Colonic mucosa (tissue), 4 donors: ENCODE data around the gene PDK1. TPM values are rescaled to one million over a fixed set of nuclear protein-coding genes. Genes with fewer than 3 reads are reported as not detected.

Experiments
- DNase-seq: peaks from one replicate; pipeline ENCODE4 v3.0.0-alpha.2; 2020
- H3K27ac ChIP-seq: fragments of 200-600 bp; one replicate; pipeline ENCODE4 v1.8.0; 2021
- H3K27me3 ChIP-seq: fragments of 200-600 bp; one replicate; pipeline ENCODE4 v1.8.0; 2021
- H3K36me3 ChIP-seq: fragments of 200-600 bp; one replicate; pipeline ENCODE4 v1.8.0; 2021
- H3K4me1 ChIP-seq: fragments of 200-600 bp; one replicate; pipeline ENCODE4 v1.8.0; 2021; ENCODE audit warnings: mild to moderate bottlenecking
- H3K4me3 ChIP-seq: fragments of 200-600 bp; one replicate; pipeline ENCODE4 v1.8.0; 2021
- H3K9ac ChIP-seq, 2 donors: one replicate each; pipeline ENCODE4 v1.7.0; 2013; ENCODE audit warnings: control low read depth in 2 of 2, low read depth in 2 of 2, low read length in 2 of 2
- H3K9me3 ChIP-seq: fragments of 200-600 bp; one replicate; pipeline ENCODE4 v1.8.0; 2021
- intact Hi-C: fragments of 100-400 bp; cut with DNase I; formaldehyde crosslinking; loops from one replicate; pipeline ENCODE4 v1.14.1; 2022
- total RNA-seq, 2 donors: library from RNA; stranded (reverse); fragmentation: NEBNext Ultra II Directional in 1 of 2; extraction: Animal tissue kit (Norgen Biotek cat#: 25700) in 1 of 2; gene quantifications; one replicate each; pipeline ENCODE4 v1.2.1, GENCODE V29; 2021
- TF ChIP-seq, protein P1 (sequence below): fragments of 200-600 bp; IDR thresholded peaks from one replicate; pipeline ENCODE4 v1.8.0; 2022; ENCODE audit warnings: antibody characterized with exemption, mild to moderate bottlenecking
- donor health status: healthy.
- donor health status: DM: no; HTN: no; CAD: no.
- donor health status: DM: no; HTN: no; CAD: no.

PDK1 gene
- total RNA-seq, 2 donors from 2014 or later: 13.3 to 44.1 TPM

DNA sequence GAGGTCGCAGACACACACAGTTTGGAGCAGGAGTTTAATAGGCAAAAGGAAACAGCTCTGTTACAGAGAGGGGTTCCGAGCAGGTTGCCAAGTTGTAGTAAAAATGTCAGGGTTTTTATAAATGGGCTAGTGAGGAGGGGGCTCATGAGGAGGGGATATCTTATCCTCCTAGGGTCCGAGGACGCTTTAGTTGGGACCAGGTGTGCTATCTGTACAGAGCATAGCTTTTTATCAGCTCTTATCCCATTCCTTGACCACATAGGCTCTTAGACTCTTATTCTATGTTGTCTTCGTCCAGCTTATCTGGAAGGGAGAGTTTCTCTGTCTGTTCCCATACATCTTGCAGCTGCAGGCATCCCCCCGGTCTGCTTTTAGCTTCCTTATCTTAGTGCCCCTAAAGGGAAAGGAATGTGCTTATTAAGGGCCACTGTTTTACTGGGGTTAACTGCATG, 44.7 kb downstream of the PDK1 start:
- DNase-seq: no peak
- H3K4me3 ChIP-seq: no peak overlapping the region
- no peaks in the 10 kb centered on the region for H3K4me1 ChIP-seq
- H3K27me3 ChIP-seq: no peaks in the 10 kb centered on the region
- intact Hi-C loops: no loop called here
- H3K27ac ChIP-seq: no peak overlapping the region
- no peaks in the 10 kb centered on the region for H3K9me3 ChIP-seq
- H3K36me3 ChIP-seq: no peaks in the 10 kb centered on the region
- H3K9ac ChIP-seq: no peak overlapping the region
- TF ChIP-seq, protein P1, sequence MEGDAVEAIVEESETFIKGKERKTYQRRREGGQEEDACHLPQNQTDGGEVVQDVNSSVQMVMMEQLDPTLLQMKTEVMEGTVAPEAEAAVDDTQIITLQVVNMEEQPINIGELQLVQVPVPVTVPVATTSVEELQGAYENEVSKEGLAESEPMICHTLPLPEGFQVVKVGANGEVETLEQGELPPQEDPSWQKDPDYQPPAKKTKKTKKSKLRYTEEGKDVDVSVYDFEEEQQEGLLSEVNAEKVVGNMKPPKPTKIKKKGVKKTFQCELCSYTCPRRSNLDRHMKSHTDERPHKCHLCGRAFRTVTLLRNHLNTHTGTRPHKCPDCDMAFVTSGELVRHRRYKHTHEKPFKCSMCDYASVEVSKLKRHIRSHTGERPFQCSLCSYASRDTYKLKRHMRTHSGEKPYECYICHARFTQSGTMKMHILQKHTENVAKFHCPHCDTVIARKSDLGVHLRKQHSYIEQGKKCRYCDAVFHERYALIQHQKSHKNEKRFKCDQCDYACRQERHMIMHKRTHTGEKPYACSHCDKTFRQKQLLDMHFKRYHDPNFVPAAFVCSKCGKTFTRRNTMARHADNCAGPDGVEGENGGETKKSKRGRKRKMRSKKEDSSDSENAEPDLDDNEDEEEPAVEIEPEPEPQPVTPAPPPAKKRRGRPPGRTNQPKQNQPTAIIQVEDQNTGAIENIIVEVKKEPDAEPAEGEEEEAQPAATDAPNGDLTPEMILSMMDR: no peak

DNA sequence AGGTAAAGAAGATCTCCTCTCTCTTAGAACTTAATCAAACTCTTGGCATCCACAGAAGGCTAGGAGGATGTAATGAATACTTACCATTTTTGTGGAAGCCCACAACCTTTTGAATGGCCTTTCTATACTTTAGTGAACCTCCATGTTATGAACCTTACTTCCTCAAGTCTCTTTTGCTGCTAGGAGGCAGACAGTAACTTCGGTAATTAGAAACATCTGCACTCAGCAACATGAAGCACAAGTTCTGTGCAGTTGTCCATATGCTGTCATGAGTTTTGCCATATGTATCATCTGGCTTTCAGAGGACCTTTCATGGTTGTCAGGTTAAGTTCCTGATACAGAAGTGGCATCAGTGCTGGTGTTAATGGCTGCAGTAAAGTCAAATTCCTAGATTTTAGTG, 50.4 kb downstream of the PDK1 start:
- no peaks in the 10 kb centered on the region for H3K4me1 ChIP-seq
- H3K36me3 ChIP-seq: no peaks in the 10 kb centered on the region
- no peak overlapping the region for H3K9ac ChIP-seq
- intact Hi-C loops: no loop called here
- H3K4me3 ChIP-seq: no peak overlapping the region
- no peaks in the 10 kb centered on the region for H3K27me3 ChIP-seq
- TF ChIP-seq, protein P1: no peak
- no peak overlapping the region for H3K27ac ChIP-seq
- H3K9me3 ChIP-seq: no peaks in the 10 kb centered on the region
- DNase-seq: no peak

DNA sequence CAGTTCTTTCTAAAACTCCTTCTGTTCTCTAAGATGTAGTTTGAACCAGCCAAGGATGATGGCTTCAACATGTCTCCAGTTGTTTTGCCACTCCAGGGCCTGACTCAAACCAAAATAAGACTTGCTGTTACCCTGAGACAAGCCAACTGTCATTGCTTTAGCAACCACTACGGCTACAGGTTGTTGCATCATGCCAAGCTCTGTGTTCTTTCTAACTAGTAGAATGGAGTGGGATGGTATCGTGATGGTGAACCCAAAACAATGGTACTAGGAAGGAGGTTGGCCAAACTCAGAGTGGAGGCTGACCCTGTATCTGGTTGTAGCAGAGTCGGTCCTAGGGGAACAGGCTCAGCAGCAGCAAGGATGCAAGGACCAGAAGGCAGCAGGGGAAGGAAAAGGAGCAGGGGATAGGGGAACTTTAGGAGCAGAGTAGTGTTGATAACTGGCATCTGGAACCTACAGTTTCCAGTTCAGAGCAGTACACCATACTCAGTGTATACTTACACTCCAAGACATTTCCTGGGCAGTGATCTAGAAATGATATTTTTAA, 51.6 kb downstream of the PDK1 start:
- H3K9ac ChIP-seq: no peak overlapping the region
- intact Hi-C loops: no loop called here
- H3K36me3 ChIP-seq: no peaks in the 10 kb centered on the region
- no peak overlapping the region for H3K27ac ChIP-seq
- TF ChIP-seq, protein P1: no peak
- no peaks in the 10 kb centered on the region for H3K4me1 ChIP-seq
- no peaks in the 10 kb centered on the region for H3K27me3 ChIP-seq
- no peaks in the 10 kb centered on the region for H3K9me3 ChIP-seq
- no peak for DNase-seq
- H3K4me3 ChIP-seq: no peak overlapping the region

DNA sequence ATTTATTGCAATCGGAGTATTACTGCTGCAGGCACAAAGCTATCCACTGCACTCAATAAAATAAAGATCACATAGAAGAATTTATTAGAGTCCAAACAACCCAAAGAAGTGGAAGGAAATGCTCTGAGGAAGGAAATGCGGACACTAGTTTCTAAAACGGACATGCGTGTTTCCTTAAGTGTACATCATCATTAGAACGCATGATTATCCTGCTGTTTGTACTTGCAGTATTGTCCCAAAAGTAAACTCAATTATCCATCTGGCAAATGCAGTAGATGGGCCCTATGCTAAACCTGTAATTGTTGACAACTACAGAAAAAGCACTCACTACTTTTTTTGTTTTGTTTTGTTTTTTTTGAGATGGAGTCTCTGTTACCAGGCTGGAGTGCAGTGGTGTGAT, 53.6 kb downstream of the PDK1 start:
- Histone ChIP-seq H3K4me3 (no peak overlapping the region), H3K9ac (no peak overlapping the region), H3K4me1 (no peaks in the 10 kb centered on the region), H3K36me3 (no peaks in the 10 kb centered on the region), H3K27me3 (no peaks in the 10 kb centered on the region), H3K27ac (no peak overlapping the region), H3K9me3 (no peaks in the 10 kb centered on the region)
- TF ChIP-seq, protein P1: no peak
- DNase-seq: no peak
- intact Hi-C loops: no loop called here

DNA sequence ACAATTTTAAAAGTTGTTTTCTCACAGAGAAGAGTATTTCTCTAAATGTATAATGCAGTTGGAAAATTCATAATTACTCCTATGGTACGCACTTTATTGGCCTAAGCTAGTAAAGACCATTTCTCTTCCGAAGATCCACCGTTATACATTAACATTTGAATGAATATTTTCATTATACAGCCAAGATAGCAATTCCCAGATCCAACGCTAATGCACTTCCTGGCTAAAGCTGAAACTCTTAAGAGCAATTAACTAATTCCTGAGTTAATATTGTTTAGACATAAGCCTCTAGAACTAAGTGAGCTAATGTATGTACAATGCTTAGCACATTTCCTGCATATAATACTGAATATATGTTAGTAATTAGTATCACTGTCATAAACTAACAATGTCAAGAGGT, 56.2 kb downstream of the PDK1 start:
- no peak for DNase-seq
- TF ChIP-seq, protein P1: no peak
- H3K4me3 ChIP-seq: no peak overlapping the region
- no peak overlapping the region for H3K9ac ChIP-seq
- H3K9me3 ChIP-seq: no peaks in the 10 kb centered on the region
- no peaks in the 10 kb centered on the region for H3K27me3 ChIP-seq
- intact Hi-C loops: no loop called here
- no peaks in the 10 kb centered on the region for H3K4me1 ChIP-seq
- no peak overlapping the region for H3K27ac ChIP-seq
- no peaks in the 10 kb centered on the region for H3K36me3 ChIP-seq
